ENCODE results near the gene MED1. TPM values are rescaled to one million over a fixed set of nuclear protein-coding genes. Genes with fewer than 3 reads are reported as not detected.

MED1 gene
- total RNA-seq, 2 donors from 2014 or later = 37.8 to 41.3 TPM

- Mint-ChIP-seq H3K27ac (no peak overlapping the region), H3K4me3 (no peak overlapping the region), H3K27me3 (no peaks in the 10 kb centered on the region), H3K36me3 (ENCODE audit: low read depth) (peaks cover 5% of the 10 kb centered on the region), H3K4me1 (peaks cover 25% of the 10 kb centered on the region)
- ATAC-seq (no peak), DNase-seq (no peak)
- H3K9me3 ChIP-seq (ENCODE audit: control insufficient read depth, low read length, poor library complexity, severe bottlenecking) = no peaks in the 10 kb centered on the region
Measured at GRCh38 chr17:39405436-39405835, 45.6 kb downstream of the MED1 start.

GRCh38 chr17:39404542-39405378, 46.3 kb downstream of the MED1 start:
- H3K4me1 Mint-ChIP-seq = peaks cover 29% of the 10 kb centered on the region
- no peaks in the 10 kb centered on the region for H3K27me3 Mint-ChIP-seq
- H3K27ac Mint-ChIP-seq = no peak overlapping the region
- DNase-seq (no peak), ATAC-seq (no peak)
- H3K4me3 Mint-ChIP-seq = no peak overlapping the region
- H3K9me3 ChIP-seq (ENCODE audit: control insufficient read depth, low read length, poor library complexity, severe bottlenecking) = no peaks in the 10 kb centered on the region
- H3K36me3 Mint-ChIP-seq (ENCODE audit: low read depth) = peaks cover 5% of the 10 kb centered on the region

- no peak for DNase-seq
- peak overlapping the region; percentile 95 for H3K27ac Mint-ChIP-seq
- no peak for ATAC-seq
- H3K9me3 ChIP-seq (ENCODE audit: control insufficient read depth, low read length, poor library complexity, severe bottlenecking) = no peaks in the 10 kb centered on the region
- H3K36me3 Mint-ChIP-seq (ENCODE audit: low read depth) = peaks cover 5% of the 10 kb centered on the region
- peaks cover 31% of the 10 kb centered on the region for H3K4me1 Mint-ChIP-seq
- no peaks in the 10 kb centered on the region for H3K27me3 Mint-ChIP-seq
- H3K4me3 Mint-ChIP-seq = peak overlapping the region; percentile 98
Measured at GRCh38 chr17:39402890-39403605, 48.0 kb downstream of the MED1 start.

- Mint-ChIP-seq H3K4me3 (peak overlapping the region; percentile 98), H3K27ac (peak overlapping the region; percentile 95), H3K36me3 (ENCODE audit: low read depth) (peaks cover 5% of the 10 kb centered on the region), H3K4me1 (peaks cover 26% of the 10 kb centered on the region), H3K27me3 (no peaks in the 10 kb centered on the region)
- DNase-seq = peak; percentile 72 to 77 (median 75)
- no peaks in the 10 kb centered on the region for H3K9me3 ChIP-seq (ENCODE audit: control insufficient read depth, low read length, poor library complexity, severe bottlenecking)
- peak; percentile 67 for ATAC-seq
Measured at GRCh38 chr17:39402244-39402889, 48.7 kb downstream of the MED1 start.

- peak; percentile 84 for ATAC-seq
- peak; percentile 89 to 93 (median 90) for DNase-seq
- Mint-ChIP-seq H3K36me3 (ENCODE audit: low read depth) (peaks cover 3% of the 10 kb centered on the region), H3K27ac (peak within 1 kb of the TSS; percentile 95), H3K4me1 (peaks cover 24% of the 10 kb centered on the region), H3K4me3 (peak within 1 kb of the TSS; percentile 98), H3K27me3 (no peaks in the 10 kb centered on the region)
- H3K9me3 ChIP-seq (ENCODE audit: control insufficient read depth, low read length, poor library complexity, severe bottlenecking) = no peaks in the 10 kb centered on the region
Measured at GRCh38 chr17:39401412-39402243, 49.4 kb downstream of the MED1 start, which contains the start of gene FBXL20. FBXL20 (minus strand) TSS chr17:39401626; CDS start chr17:39401402, 224 bp downstream.

GRCh38 chr17:39400547-39401411, 50.3 kb downstream of the MED1 start:
- Mint-ChIP-seq H3K27me3 (no peaks in the 10 kb centered on the region), H3K36me3 (ENCODE audit: low read depth) (peaks cover 2% of the 10 kb centered on the region), H3K27ac (peak overlapping the region; percentile 95), H3K4me3 (peak overlapping the region; percentile 98), H3K4me1 (peaks cover 23% of the 10 kb centered on the region)
- no peaks in the 10 kb centered on the region for H3K9me3 ChIP-seq (ENCODE audit: control insufficient read depth, low read length, poor library complexity, severe bottlenecking)
- peak; percentile 14 for ATAC-seq
- peak in 1 of 3 donors; percentile 17 for DNase-seq

GRCh38 chr17:39399791-39400190, 51.3 kb downstream of the MED1 start:
- peak overlapping the region; percentile 95 for H3K27ac Mint-ChIP-seq
- H3K9me3 ChIP-seq (ENCODE audit: control insufficient read depth, low read length, poor library complexity, severe bottlenecking) = no peaks in the 10 kb centered on the region
- DNase-seq = no peak
- peaks cover 2% of the 10 kb centered on the region for H3K36me3 Mint-ChIP-seq (ENCODE audit: low read depth)
- H3K4me1 Mint-ChIP-seq = peaks cover 21% of the 10 kb centered on the region
- no peaks in the 10 kb centered on the region for H3K27me3 Mint-ChIP-seq
- ATAC-seq = no peak
- H3K4me3 Mint-ChIP-seq = peak overlapping the region; percentile 98

GRCh38 chr17:39393736-39394135, 57.3 kb downstream of the MED1 start:
- H3K27me3 Mint-ChIP-seq = no peaks in the 10 kb centered on the region
- no peaks in the 10 kb centered on the region for H3K9me3 ChIP-seq (ENCODE audit: control insufficient read depth, low read length, poor library complexity, severe bottlenecking)
- no peaks in the 10 kb centered on the region for H3K36me3 Mint-ChIP-seq (ENCODE audit: low read depth)
- no peak for ATAC-seq
- no peak for DNase-seq
- H3K27ac Mint-ChIP-seq = no peak overlapping the region
- no peak overlapping the region for H3K4me3 Mint-ChIP-seq
- peaks cover 11% of the 10 kb centered on the region for H3K4me1 Mint-ChIP-seq

- ATAC-seq = no peak
- no peaks in the 10 kb centered on the region for H3K27me3 Mint-ChIP-seq
- no peaks in the 10 kb centered on the region for H3K36me3 Mint-ChIP-seq (ENCODE audit: low read depth)
- H3K27ac Mint-ChIP-seq = peak overlapping the region; percentile 16
- H3K4me1 Mint-ChIP-seq = peaks cover 12% of the 10 kb centered on the region
- no peaks in the 10 kb centered on the region for H3K9me3 ChIP-seq (ENCODE audit: control insufficient read depth, low read length, poor library complexity, severe bottlenecking)
- H3K4me3 Mint-ChIP-seq = no peak overlapping the region
- no peak for DNase-seq
Measured at GRCh38 chr17:39391448-39391847, 59.6 kb downstream of the MED1 start.

GRCh38 chr17:39385040-39385439, 66.0 kb downstream of the MED1 start:
- no peak for DNase-seq
- Mint-ChIP-seq H3K4me1 (peaks cover 20% of the 10 kb centered on the region), H3K27ac (no peak overlapping the region), H3K36me3 (ENCODE audit: low read depth) (peaks cover 4% of the 10 kb centered on the region), H3K27me3 (no peaks in the 10 kb centered on the region), H3K4me3 (no peak overlapping the region)
- no peak for ATAC-seq
- H3K9me3 ChIP-seq (ENCODE audit: control insufficient read depth, low read length, poor library complexity, severe bottlenecking) = no peaks in the 10 kb centered on the region

GRCh38 chr17:39380144-39380543, 70.9 kb downstream of the MED1 start:
- H3K27me3 Mint-ChIP-seq = no peaks in the 10 kb centered on the region
- H3K36me3 Mint-ChIP-seq (ENCODE audit: low read depth) = peaks cover 4% of the 10 kb centered on the region
- H3K4me1 Mint-ChIP-seq = peaks cover 29% of the 10 kb centered on the region
- H3K4me3 Mint-ChIP-seq = no peak overlapping the region
- H3K27ac Mint-ChIP-seq = no peak overlapping the region
- DNase-seq = no peak
- H3K9me3 ChIP-seq (ENCODE audit: control insufficient read depth, low read length, poor library complexity, severe bottlenecking) = no peaks in the 10 kb centered on the region
- no peak for ATAC-seq

- no peak for ATAC-seq
- no peaks in the 10 kb centered on the region for H3K9me3 ChIP-seq (ENCODE audit: control insufficient read depth, low read length, poor library complexity, severe bottlenecking)
- peak overlapping the region; percentile 6 for H3K27ac Mint-ChIP-seq
- no peaks in the 10 kb centered on the region for H3K27me3 Mint-ChIP-seq
- H3K4me1 Mint-ChIP-seq = peaks cover 34% of the 10 kb centered on the region
- peaks cover 4% of the 10 kb centered on the region for H3K36me3 Mint-ChIP-seq (ENCODE audit: low read depth)
- DNase-seq = no peak
- no peak overlapping the region for H3K4me3 Mint-ChIP-seq
Measured at GRCh38 chr17:39376434-39376833, 74.6 kb downstream of the MED1 start.
